Choroid plexus epithelial cell (primary cell): ENCODE measurements around the gene GUCA1A.
A peak's percentile ranks its signal among the peaks of the same experiment; 100 is the strongest.

ENCODE experiments used
- DNase-seq: peaks from one replicate; pipeline ENCODE4 v3.0.0-alpha.2; 2010; ENCODE audit warnings: low read depth
- H3K4me3 ChIP-seq: 2 replicates; pipeline ENCODE4 v1.5.1; 2011; ENCODE audit warnings: low read depth, mild to moderate bottlenecking, control low read depth, low read length, moderate library complexity
- CTCF ChIP-seq: conservative IDR thresholded peaks from 2 replicates; pipeline ENCODE4 v1.5.1; 2011; ENCODE audit warnings: low read depth, mild to moderate bottlenecking, control low read depth, inconsistent platforms, low read length, moderate library complexity

The GUCA1A gene

DNA sequence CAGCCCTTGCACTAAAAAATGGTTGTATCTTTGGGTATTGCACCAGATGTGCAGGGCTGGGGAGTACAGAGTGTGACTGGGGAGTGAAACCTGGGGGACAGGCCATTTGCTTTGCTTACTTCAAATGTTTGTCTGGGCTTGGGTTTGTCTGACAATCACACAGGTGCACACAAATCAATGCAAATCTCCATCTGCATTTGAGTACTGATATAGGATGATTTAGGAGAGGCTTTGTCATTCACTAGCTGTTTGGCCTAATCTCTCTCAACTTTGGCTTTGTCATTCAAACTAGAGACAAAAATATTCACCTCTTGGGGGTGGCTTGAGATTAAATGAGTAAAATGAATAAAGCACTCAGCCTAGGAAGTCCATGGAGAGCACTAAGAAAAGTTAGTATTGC is 3.8 kb downstream of the GUCA1A start:
- no peak for TF ChIP-seq CTCF
- no peak overlapping the region for H3K4me3 ChIP-seq
- DNase-seq, result no peak

- TF ChIP-seq CTCF, result no peak
- DNase-seq, result no peak
- H3K4me3 ChIP-seq, result peak overlapping the region; percentile 43
Observed at GRCh38 chr6:42177514-42178364, 4.6 kb downstream of the GUCA1A start.

GRCh38 chr6:42179261-42179944 is 6.2 kb downstream of the GUCA1A start:
- H3K4me3 ChIP-seq, result no peak overlapping the region
- no peak for DNase-seq
- no peak for TF ChIP-seq CTCF

DNA sequence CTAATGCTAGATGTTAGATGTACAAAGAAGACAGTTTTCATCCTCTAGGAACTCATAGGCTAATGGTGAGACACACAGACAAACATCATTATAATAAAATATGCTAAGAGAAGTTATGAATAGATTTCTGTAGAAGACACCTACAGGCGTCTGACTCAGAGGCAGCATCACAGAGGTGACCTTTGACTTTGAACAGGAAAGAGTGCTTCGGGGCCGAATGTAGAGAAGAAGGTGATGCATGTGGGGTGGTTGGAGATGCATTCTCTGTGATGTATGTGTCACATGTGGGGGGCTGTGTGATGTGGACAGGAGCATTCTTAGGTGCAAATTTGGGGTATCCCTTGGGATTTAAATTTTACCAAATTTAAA is 6.8 kb downstream of the GUCA1A start:
- no peak for DNase-seq
- no peak for TF ChIP-seq CTCF
- H3K4me3 ChIP-seq, result no peak overlapping the region

DNA sequence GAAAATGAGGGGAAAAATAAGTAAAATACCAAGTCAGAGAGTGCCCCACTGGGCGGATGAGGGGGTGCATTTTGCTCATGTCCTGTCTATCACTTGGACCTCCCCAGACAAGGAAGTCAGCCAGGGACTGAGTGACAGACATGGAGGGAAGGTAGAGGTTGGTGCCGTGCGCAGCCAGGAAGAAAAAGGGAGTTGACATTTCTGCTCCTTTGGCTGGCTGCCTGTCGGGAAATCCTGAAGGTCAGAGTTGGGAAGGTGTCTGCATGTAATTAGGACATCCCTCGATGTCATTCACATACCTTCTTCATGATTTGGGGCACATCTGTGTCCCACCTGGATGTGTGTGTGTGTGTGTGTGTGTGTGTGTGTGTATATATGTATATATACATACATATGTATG is 8.9 kb downstream of the GUCA1A start:
- no peak overlapping the region for H3K4me3 ChIP-seq
- no peak for TF ChIP-seq CTCF
- DNase-seq, result no peak

DNA sequence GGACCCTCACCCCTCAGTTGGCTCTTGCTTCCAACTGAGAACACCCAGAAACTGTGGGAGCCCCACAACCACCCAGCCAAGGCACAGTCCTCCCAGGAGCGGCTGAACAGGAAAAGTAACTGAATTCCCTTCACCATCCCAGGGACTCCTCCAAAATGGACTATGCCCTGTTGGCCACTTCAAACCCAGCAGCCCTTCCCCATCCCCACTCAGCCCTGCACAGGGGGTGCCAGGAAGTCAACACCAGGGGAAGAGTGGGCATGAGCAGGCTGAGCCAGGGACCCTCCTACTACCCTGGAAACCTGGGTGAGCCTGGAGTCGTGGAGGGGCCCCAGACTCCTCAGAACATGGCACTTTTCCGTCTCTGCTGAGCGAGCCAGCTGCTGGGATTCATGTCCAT is 11.3 kb downstream of the GUCA1A start:
- DNase-seq, result no peak
- no peak overlapping the region for H3K4me3 ChIP-seq
- TF ChIP-seq CTCF, result no peak

DNA sequence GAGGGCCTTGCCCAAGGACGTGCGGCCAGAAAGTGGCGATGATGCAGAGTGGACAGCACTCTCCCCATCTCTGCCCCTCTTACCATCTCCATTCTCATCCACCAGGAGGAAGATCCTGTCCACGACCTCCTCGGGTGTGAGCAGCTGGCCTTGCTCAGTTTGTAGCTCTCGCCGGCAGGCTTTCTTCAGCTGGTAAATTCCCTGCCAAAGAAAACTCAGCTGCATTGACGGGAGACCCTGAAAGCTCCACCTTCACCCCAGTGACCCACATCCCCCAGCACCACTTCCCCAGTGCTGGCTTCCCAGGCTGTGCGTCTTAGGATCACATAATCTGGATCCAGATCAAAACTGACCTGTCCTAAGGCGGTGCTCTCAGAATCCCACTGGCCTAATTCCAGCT is 12.4 kb downstream of the GUCA1A start:
- peak; percentile 32 for TF ChIP-seq CTCF
- no peak overlapping the region for H3K4me3 ChIP-seq
- DNase-seq, result peak; percentile 48
